Stimulated activated CD8-positive, alpha-beta memory T cell treated with anti-CD3 and anti-CD28 coated beads, Interleukin-12 subunit alpha, Interleukin-12 subunit beta, amount 100 ng/mL, for 4 hours (primary cell): ENCODE data around the gene PDIA2.
"Not testable (repeated sequence)": the region's sequence is repeated elsewhere in the genome, so short reads cannot be mapped to it uniquely, and the experiment has no call there.

Experiments used
- DNase-seq: peaks from one replicate; pipeline ENCODE4 v3.0.0-alpha.2; 2020; ENCODE audit warnings: low read depth

Gene PDIA2

DNA sequence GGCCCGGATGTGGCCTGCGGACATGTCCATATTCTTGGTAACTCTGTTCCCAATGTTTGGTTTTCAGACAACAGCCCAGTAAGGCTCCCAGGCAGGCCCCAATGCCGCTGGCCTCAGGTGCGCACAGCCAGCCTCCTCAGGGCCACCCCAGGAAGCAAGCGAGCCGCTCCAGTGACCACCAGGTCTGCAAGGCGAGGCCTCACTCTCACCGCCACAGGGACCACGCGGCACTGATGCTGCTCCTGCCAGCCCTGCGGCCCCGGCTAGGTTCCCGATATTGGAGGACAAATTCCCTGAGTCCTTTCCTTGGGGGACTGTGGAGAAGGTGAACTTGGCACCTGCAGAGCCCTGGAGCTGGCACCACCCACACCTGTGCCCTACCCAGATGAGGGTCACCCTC lies 19.0 kb downstream of the PDIA2 start:
- DNase-seq, result no peak

DNA sequence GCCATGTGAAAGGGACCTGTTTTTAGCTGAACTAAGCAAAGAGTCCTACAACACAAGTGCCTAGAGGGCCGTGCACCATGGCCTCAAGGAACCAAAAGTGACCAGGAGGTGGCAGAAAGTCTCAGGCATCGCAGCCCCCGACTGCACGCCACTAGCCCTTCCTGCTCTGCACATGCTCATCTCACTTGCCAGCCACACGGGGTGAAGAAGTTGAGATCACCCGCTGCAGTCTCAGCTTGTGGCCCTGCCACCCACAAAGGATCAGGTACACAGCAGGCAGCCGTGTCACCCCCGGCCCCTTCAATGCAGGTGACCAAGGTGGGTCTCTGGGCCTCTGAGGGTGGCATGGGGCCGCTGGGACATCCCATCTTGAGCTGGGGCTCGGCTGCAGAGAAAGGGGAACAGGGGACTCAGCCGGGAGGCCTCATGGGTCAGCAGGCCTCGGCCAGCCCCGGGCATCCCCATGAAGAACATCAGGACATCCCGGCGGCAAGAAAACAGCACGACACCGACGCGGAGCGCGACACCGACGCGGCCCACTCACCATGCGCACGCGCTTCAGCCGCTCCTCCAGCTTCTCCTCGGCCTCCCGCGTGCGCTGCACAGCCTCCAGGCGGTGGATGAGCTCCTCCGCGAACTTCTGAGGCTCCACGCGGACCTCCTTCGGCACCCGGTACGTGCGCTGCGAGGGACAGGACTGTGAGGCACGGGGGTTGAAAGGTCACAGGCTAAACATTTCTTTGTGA lies 21.0 kb downstream of the PDIA2 start:
- DNase-seq, result no peak

DNA sequence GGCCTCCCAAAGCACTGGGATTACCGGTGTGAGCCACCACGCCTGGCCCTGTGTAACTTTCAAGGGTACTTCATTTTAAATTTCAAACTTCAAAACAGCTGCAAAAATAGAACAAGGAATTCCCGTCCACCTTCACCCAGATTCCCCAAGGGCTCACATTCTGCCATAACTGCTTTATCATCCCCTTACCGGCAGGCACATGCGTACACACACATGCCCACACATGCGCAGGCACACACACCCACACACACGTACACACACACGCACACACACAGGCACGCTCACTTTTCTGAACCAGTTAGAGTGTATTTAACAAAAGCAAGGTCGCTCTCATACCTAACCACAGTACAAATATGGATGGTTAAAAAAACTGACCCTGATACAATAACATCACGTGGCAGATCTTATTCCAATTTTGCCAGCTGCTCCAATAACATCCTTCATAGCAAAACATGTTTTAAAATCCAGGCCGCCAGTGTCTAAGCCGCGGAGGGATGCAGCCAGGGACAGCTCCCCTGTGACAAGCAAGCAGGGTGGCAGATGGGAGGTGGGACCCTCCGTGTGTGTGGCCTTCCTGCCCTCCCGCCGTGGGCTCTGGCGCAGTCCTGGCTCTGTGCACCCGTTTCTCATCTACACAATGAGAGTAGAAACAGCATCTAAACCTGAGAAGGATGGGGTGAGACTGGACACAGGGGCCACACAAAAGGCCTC lies 23.1 kb downstream of the PDIA2 start:
- no peak for DNase-seq

DNA sequence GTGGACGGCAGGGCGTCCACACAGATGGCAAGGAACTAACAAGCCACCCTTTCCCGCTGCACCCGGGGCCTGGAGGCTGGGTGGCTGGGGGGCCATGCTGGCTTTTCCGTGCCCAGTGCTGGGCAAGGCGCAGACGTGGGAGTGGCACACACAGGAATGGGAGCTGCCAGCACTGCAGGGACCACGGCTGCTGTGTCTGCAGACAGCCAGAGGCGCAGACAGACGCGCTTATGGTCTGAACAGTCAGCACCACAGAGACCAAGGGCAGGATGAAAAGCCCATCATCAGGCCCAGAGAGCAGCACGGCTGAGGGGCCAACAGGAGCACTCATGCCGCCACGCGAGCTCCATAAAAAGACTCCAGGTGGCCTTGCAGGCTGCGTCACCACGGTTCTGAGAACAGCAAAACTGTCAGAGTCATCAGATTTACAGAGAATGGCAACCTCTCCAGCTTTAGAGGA lies 24.0 kb downstream of the PDIA2 start:
- no peak for DNase-seq

DNA sequence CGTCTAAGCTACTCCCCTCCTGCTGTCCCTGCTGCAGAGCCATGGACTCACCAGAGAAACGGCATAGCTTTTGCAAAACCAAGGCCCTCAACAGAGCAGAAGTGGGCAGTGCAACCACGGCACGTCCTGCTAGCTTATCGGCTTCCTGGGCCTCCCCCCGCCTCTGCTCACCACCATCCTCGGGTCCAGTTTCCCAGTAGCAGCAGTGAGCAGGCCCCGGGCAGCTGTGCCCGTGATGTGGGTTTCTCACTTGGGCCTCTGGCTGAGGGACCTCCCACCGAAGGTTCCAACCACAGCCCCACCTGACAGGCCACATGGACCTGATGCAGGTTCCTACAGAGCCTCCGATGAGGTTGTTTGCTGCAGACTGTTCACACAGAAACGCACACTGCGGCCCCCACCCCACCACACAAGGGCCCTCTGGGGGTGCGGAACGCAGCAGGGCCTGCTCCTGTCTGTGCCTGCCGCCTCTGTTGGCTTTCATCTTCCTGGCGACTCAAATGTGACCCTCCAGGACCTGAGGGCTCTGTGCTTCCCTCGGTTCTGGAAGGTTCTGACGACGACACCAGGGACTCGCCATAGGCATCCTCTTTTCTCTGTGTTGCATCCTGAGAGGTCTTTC lies 24.8 kb downstream of the PDIA2 start:
- no peak for DNase-seq

DNA sequence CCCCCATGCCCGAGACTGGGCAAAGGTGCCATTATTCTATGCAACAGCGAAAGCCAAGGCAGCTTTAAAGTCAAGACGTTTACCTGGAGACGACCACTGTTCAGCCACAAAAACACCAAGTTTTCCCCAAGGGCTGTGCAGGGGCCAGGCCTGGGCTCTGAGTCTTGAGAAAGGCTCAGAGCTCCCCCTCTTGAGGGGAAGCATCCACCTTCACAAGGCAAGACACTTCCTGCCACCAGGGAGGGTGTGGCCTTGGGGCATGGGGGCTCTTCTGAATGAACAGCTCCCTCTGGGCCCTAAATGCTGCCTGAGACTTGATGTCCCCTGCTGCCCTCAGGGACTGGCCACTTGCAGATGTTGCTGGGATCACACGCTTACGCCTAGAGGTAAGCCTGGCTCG lies 26.5 kb downstream of the PDIA2 start:
- no peak for DNase-seq

DNA sequence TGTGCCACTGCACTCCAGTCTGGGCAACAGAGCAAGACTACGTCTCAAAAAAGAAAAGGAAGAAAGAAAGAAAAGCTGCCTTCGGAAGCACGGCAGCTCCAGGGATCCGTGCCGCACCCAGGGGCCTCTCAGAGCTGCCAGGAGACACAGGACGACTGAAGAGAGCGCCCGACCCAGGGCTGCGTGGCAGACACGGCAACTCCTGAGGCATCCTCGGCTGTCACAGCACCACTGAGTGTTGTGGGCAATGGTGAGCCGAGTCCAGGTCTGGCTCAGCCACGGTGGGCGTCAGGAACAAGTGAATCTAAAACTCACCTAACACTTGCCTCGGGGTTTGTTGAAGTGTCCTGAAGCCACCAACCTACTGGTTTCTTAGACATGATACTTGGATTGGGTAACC lies 28.8 kb downstream of the PDIA2 start:
- no peak for DNase-seq

DNA sequence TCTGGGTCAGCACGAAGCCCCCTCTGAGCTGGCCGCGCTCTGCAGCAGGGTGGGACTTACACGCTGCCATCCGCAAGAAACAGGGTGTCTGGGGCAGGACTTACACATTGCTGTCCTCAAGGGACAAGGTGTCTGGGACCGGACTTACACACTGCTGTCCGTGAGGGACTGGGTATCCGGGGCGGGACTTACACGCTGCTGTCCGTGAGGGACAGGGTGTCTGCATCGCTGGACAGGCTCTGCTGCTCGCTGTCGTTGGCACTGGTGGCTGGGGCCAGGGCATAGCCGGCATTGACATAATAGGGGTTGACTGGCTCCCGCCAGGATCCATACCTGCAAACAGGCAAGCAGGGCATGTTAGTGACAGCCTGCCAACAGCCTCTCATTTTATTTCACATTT lies 31.4 kb downstream of the PDIA2 start:
- no peak for DNase-seq

DNA sequence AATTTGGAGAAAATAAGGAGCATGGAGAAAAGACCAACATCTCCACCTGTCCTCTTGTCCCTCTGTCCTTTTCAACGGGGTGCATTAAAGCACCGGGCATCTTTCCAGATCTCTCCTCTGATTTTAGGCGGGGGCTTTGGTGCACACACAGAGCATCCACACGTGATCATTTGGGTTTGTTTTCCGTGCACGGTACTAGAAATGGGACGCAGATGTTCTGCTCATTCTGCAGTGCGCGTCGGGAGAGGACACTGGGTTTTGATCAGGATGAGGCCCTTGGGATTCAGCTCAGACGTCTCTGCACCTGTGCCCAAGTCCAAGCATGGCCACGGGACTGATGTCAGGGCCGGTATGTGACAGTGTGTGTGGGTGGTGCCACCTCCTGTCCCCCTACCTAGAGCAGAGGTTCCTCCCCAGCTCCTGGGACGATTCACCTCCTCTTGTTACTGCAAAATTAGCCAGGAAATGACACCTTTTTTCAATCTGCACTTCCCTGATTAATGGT lies 31.9 kb downstream of the PDIA2 start:
- no peak for DNase-seq

DNA sequence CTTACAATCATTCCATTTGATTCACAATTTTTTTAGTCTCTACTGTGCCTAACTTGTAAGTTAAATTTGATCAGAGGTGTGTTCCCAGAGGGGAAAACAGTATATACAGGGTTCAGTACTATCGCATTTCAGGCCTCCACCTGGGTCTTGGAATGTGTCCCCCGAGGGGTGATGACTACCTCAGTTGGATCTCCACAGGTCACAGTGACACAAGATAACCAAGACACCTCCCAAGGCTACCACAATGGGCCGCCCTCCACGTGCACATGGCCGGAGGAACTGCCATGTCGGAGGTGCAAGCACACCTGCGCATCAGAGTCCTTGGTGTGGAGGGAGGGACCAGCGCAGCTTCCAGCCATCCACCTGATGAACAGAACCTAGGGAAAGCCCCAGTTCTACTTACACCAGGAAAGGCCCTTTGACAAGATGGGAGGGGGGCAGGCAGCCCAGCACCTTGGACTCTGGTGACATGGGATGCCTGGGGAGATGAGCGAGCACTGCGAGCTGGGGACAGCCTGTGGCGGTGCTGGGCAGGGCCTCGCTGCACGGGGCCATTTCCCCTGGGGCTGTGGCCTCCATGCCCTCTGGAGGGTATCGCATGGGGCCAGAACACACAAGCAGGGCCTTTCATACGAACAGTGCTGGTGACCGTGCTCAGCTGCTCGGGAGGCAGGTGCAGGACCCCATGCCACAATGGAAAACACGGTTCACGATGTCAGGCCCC lies 33.9 kb downstream of the PDIA2 start:
- no peak for DNase-seq

DNA sequence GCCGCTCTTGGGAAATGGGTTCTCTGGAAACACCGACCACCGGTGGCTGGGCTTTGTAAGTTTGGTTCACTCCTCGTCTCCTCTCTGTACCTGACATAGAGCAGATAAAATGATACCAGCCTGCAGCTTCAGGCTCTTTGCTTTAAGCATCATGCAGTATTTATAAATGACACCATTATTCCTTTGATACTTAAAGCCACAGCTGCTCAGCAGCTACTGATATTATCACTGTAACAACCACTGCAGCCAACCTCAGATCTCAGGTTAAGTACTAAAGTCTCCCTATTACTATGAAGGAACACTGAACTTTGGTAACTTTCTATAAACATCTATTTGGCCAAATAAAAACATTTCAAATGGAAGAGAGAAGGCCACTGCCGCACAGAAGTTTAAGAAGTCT lies 34.6 kb downstream of the PDIA2 start:
- no peak for DNase-seq

DNA sequence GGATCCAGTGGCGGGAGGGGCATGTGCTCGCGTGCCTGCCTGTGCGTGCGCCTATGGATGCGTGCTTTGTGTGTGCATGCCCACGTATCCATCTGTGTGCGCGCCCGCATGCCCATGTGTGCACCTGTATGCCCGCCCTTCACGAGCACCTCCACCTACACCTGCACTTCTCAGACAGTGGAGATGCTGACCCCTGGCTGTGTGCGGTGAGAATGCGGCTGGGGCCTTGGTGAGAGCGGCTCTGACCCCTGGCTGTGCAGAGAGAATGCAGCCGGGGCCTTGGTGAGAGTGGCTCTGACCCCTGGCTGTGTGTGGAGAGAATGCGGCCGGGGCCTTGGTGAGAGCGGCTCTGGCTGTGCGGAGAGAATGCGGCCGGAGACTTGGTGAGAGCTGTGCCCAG lies 35.7 kb downstream of the PDIA2 start:
- DNase-seq, result no peak

DNA sequence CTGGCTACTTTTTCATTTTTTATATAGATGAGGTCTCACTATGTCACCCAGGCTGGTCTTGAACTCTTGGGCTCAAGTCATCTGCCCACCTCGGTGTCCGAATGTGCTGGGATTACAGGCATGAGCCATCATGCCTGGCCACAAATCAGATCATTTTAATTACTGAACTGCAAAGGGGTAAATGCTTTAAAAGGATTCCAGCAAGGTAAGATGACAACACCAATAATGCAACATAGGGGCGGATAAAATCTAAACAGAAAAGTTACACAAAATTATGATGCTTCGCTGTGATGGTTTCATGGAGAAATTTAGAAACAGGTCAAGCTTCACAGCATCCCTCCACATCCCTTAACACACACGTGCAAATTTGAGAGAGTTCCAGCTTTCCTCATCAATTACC lies 37.2 kb downstream of the PDIA2 start:
- no peak for DNase-seq

DNA sequence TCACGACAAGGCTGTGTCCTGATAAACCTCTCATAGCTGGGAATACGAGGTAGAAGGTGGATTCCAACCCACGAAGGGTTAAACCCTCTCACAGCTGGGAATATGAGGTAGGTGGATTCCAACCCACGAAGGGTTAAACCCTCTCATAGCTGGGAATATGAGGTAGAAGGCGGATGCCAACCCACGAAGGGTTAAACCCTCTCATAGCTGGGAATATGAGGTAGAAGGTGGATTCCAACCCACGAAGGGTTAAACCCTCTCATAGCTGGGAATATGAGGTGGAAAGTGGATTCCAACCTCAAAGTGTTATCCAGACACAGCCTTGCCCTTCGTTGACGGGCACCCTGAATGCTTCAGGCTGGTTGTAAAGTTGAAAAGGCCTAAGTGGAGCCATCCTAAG lies 38.6 kb downstream of the PDIA2 start:
- DNase-seq, result no peak

DNA sequence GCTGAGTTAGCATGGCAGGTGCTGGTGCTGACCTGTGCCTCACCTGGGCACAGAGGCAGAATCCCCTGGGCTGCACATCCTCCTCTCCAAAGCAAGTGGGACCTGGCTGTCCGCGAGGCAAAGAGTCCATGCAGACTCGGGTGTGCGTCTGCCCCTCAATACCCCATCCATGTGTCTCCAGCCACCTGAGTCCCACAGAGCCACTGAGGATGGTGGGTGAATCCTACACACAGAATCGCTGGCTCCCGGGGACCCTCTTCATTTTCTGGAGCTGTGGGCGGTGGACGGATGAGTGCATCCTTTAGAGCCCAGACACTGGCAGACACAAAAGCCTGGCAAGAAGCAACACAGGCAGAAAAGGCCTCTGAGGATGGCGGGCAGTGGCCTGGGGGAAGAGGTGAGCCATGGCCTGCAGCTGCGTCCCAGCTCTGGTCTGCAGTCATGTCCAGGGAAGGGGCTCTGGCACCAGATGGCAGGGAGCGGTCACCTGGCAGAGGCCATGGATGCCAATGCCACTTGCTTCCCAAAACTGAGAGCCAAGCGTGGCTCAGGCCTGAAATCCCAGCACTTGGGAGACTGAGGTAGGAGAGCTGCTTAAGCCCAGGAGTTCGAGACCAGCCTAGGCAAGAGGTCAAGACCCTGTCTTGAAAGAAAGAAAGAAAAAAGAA lies 39.6 kb downstream of the PDIA2 start:
- DNase-seq, result no peak

DNA sequence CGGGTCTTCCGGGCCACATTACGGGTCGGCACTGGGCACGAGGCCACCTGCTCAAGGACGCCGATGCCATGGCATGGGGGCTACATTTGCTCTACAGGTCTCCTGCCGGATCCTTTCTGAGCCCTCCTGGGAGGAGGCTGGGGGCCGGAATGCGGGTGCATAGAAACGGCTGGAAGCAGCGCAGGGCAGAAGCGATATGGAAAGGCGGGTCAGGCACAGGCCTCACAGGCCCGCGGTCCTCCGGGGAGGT lies 41.2 kb downstream of the PDIA2 start:
- no peak for DNase-seq

DNA sequence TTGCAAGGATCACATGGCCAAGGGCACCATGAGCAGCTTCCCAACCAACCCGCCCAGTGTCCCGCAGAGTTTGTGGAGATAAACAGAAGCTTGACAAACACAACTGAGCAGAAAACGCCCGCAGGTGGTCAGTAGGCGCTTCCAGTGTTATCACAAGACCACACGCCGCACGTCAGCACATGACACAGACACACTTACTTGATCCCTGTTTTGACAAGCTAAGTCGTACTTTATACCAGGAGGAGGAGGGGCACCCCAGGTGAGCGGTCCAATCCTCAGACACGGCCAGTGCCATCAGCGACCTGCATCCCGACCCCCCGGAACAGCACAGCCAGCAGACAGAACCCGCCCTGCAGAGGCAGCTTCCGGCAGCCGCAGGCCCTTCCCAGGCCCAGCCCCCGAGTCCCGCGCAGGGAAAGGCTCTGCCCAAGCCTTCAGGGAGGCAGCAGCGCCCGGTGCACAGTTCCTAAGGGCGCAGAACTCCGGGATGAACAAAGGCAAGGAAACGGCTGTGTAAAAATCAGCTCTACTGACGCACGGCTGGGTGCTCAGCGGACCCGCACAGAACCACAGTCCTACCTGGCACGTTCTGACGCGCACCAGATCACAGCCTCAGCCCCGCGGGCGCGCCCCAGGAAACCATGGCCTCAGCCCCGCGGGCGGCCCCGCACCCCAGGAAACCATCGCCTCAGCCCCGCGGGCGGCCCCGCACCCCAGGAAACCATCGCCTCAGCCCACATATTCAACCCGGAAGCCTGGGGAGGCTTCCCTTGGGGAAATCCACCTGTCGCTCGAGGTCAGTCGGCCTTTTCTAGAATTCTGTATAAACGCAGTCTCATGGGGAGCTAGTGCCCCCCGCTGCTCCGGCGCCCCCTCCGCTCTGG lies 41.7 kb downstream of the PDIA2 start:
- peak; percentile 48 for DNase-seq

DNA sequence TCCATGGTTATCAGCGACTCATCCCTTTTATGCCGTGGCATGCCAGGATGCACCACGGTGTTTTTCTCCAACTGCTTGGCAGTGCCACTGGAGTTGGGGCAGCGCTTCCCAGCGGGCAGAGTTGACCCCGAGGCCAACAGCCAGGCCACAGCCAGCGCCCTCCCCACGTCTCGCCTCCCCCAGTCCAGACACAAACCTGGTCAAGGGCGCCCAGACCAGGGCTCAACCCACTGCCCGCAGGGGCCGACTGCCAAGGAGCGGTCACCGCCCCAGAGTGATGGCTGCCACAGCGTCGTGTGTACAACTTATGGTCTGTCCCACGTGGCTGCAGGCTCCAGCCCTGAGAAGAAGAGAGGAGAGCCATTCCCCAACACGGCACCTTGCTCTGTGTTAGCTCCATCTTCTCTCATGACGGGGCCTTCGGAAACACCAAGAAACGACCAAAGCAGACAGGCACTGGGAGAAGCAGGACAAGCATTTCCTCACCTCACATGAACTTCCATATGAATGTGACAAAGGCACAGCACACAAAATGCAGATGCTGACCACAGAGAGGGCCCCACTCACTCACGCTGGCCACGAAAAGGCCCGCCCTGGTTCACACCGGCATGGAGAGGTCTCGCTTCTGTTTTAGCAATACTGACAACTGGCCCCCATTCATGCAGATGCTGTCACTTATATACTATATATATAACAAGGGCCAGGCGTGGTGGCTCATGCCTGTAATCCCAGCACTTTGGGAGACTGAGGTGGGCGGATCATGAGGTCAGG lies 42.6 kb downstream of the PDIA2 start:
- no peak for DNase-seq

DNA sequence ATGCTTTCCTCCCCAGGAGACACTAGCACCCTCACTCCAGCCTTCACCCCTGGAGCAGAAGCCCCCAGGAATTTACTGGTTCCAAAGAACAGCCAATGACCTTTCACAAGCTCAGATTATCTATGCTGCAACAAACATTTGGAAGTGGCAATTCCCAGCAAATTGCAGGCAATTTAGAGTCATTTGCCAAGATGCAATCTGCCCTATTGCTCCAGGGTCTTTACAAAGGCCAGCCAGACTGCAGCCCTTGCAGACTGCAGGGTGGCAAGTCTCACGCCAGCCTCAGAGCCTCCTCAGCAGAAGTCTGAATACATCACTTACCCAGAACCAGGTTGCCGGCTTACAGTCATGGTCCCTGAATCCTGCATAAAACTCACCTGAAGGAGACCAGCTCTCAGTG lies 47.8 kb downstream of the PDIA2 start:
- no peak for DNase-seq

DNA sequence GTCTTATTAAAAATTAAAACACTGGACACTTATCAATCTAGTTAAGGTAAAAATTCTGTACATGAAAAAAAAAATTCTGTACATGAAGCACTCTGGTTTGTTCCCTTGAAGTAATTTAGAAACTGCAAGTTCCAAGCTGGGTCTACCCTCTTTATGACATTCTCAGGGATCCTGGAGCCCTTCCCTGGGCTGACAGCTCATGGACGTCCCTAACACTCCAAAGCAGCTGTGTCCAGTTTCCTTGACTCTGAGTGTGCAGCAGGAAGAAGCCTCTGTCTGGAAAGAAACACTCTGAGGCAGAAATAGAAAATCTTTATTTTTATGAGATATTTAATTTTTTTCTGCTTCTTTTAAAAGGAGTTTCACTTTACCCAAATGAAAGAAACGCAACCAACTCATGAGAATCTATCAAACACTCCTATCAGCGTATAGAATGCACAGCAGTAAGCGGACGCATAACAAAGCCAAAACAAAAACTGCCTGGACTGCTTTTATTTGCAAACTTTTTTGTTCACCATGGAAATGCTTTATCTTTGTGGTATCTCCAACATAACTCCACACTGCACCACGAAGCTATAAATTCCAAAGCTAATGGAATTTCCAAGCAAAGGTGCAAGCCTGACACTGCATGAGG lies 48.3 kb downstream of the PDIA2 start:
- DNase-seq, result not testable (repeated sequence)
